OCI-LY1 (cell line): Measurements from ENCODE around the gene PRKCE.
"Not testable (repeated sequence)": the region's sequence is repeated elsewhere in the genome, so short reads cannot be mapped to it uniquely, and the experiment has no call there.

Experiments
- EZH2 ChIP-seq: fragments of 200-600 bp; sonication (generic), shearing (Covaris generic); IDR thresholded peaks from 2 replicates; pipeline ENCODE4 v1.8.0; 2017; ENCODE audit warnings: borderline replicate concordance, mixed run types, mild to moderate bottlenecking, antibody characterized with exemption, low read length, moderate library complexity, mixed read lengths
- TF ChIP-seq, protein P1 (sequence below): fragments of 200-600 bp; sonication (generic), shearing (Covaris generic); IDR thresholded peaks from 2 replicates; pipeline ENCODE4 v1.5.1; 2017; ENCODE audit warnings: mild to moderate bottlenecking, antibody characterized with exemption, low read length, moderate library complexity, mixed read lengths

DNA sequence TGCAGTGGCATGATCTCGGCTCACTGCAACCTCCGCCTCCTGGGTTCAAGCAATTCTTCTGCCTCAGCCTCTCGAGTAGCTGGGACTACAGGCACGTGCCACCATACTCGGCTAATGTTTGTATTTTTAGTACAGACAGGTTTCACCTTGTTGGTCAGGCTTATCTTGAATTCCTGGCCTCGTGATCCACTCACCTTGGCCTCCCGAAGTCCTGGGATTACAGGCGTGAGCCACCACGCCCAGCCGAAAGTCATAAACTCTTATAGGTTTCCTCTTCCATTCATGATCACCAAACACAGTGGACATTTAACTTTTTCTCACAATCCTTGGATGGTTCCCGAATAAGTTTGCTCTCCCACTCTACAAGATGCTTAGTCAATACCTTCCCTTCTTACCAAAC, 552.2 kb downstream of the PRKCE start:
- TF ChIP-seq, protein P1, sequence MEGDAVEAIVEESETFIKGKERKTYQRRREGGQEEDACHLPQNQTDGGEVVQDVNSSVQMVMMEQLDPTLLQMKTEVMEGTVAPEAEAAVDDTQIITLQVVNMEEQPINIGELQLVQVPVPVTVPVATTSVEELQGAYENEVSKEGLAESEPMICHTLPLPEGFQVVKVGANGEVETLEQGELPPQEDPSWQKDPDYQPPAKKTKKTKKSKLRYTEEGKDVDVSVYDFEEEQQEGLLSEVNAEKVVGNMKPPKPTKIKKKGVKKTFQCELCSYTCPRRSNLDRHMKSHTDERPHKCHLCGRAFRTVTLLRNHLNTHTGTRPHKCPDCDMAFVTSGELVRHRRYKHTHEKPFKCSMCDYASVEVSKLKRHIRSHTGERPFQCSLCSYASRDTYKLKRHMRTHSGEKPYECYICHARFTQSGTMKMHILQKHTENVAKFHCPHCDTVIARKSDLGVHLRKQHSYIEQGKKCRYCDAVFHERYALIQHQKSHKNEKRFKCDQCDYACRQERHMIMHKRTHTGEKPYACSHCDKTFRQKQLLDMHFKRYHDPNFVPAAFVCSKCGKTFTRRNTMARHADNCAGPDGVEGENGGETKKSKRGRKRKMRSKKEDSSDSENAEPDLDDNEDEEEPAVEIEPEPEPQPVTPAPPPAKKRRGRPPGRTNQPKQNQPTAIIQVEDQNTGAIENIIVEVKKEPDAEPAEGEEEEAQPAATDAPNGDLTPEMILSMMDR = not testable (repeated sequence)
- not testable (repeated sequence) for TF ChIP-seq EZH2
